K562 (cell line): ENCODE results near the gene SLC19A1.
"Not testable (repeated sequence)": the region's sequence is repeated elsewhere in the genome, so short reads cannot be mapped to it uniquely, and the experiment has no call there.

Source experiments
- ARNT ChIP-seq, 2 experiments: fragments of 450-650 bp; IDR thresholded peaks; 2 replicates each; pipeline ENCODE4 v1.6.1; 2016; ENCODE audit warnings: mild to moderate bottlenecking in 1 of 2
- FOXM1 ChIP-seq, 2 experiments: fragments of 450-650 bp in 1 of 2; sonication (generic) in 1 of 2; formaldehyde crosslinking in 1 of 2; IDR thresholded peaks; 2 replicates each; pipeline versions ENCODE4 v1.6.1 to v1.9.0; 2017 to 2022; ENCODE audit warnings: low read depth in 2 of 2, mild to moderate bottlenecking in 2 of 2, missing genetic modification reagents in 1 of 2, moderate library complexity in 1 of 2
- HMGXB4 ChIP-seq: sonication (generic); formaldehyde crosslinking; IDR thresholded peaks from 2 replicates; pipeline ENCODE4 v1.8.1; 2023; ENCODE audit warnings: mild to moderate bottlenecking, missing genetic modification reagents
- HNRNPK ChIP-seq: fragments of 200-400 bp; formaldehyde crosslinking; IDR thresholded peaks from one replicate; pipeline ENCODE4 v1.6.1; 2018; ENCODE audit warnings: mild to moderate bottlenecking, low read depth, low read length; ENCODE audit not compliant: poor library complexity, severe bottlenecking
- JUND ChIP-seq, 2 experiments: IDR thresholded peaks; 2 replicates in 1 of 2; 3 replicates in 1 of 2; pipeline ENCODE4 v1.6.1; 2011; ENCODE audit warnings: borderline replicate concordance in 2 of 2, low read depth in 2 of 2, low read length in 2 of 2, improper control_type of control experiment in 1 of 2, missing biosample characterization in 1 of 2, missing genetic modification characterization in 1 of 2, missing genetic modification reagents in 1 of 2
- KLF6 ChIP-seq: fragments of 250-450 bp; sonication (Bioruptor Pico); IDR thresholded peaks from 2 replicates; pipeline ENCODE4 v1.4.0; 2020; ENCODE audit warnings: mild to moderate bottlenecking, moderate library complexity, borderline replicate concordance
- RAD21 ChIP-seq, 2 experiments: fragments of 250-450 bp in 1 of 2; fragments of 450-650 bp in 1 of 2; sonication (Bioruptor Pico) in 1 of 2; formaldehyde crosslinking in 1 of 2; IDR thresholded peaks in 1 of 2; conservative IDR thresholded peaks in 1 of 2; 2 replicates each; pipeline versions ENCODE4 v1.4.0 to v1.8.0; 2020 to 2022; ENCODE audit warnings: mild to moderate bottlenecking in 2 of 2, moderate library complexity in 1 of 2
- SMC3 ChIP-seq: conservative IDR thresholded peaks from 2 replicates; pipeline ENCODE4 v1.6.1; 2011; ENCODE audit warnings: low read depth, low read length, improper control_type of control experiment; ENCODE audit not compliant: insufficient read depth
- ZFP91 ChIP-seq: sonication (generic); formaldehyde crosslinking; IDR thresholded peaks from 2 replicates; pipeline ENCODE4 v1.8.0; 2022; ENCODE audit warnings: mild to moderate bottlenecking, missing genetic modification reagents
- ZNF274 ChIP-seq: IDR thresholded peaks from 2 replicates; pipeline ENCODE4 v1.6.1; 2011; ENCODE audit warnings: low read depth, mild to moderate bottlenecking, low read length, moderate library complexity, borderline replicate concordance
- ZNF3 ChIP-seq: fragments of 250-450 bp; sonication (Bioruptor Pico); IDR thresholded peaks from 2 replicates; pipeline ENCODE4 v1.5.0; 2021; ENCODE audit warnings: mild to moderate bottlenecking, moderate library complexity

GRCh38 chr21:45501081-45502005 is 40.9 kb downstream of the SLC19A1 start:
- TF ChIP-seq ARNT (IDR thresholded peaks at IDR 0.05); ZFP91; SMC3; JUND (IDR thresholded peaks at IDR 0.05; ENCODE audit: borderline replicate concordance, low read depth, low read length); JUND (tag; IDR thresholded peaks at IDR 0.05; ENCODE audit: borderline replicate concordance, low read depth, low read length); RAD21 (CRISPR knock-in tag; conservative IDR thresholded peaks at IDR 0.05 in 1 of 2, IDR thresholded peaks at IDR 0.05 in 1 of 2); ZNF3 (CRISPR knock-in tag); HMGXB4 (CRISPR knock-in tag); ZNF274; FOXM1 (IDR thresholded peaks at IDR 0.05; ENCODE audit: low read depth); FOXM1 (CRISPR knock-in tag; IDR thresholded peaks at IDR 0.05; ENCODE audit: low read depth); KLF6; HNRNPK: not testable (repeated sequence)
